CD4-positive, alpha-beta T cell (primary cell): ENCODE data around the gene GALNT18. TPM values are rescaled to one million over a fixed set of nuclear protein-coding genes. Genes with fewer than 3 reads are reported as not detected.

ENCODE experiments used
- ATAC-seq: fragments of 200-7000 bp; cut with Tn5 transposase; one replicate; pipeline ENCODE4 v1.10.0; 2022; ENCODE audit warnings: mild to moderate bottlenecking; ENCODE audit not compliant: poor library complexity
- CTCF ChIA-PET: fragments of 350-600 bp; sonication (Branson Sonifier 250); formaldehyde crosslinking; loops from one replicate; lab custom pipeline; 2021; ENCODE audit warnings: antibody characterized with exemption, inconsistent platforms; lab: Charles Lee
- POLR2A ChIA-PET: fragments of 350-600 bp; sonication (Branson Sonifier 250); formaldehyde crosslinking; loops from one replicate; lab custom pipeline; 2021; ENCODE audit warnings: antibody characterized with exemption, inconsistent platforms; lab: Charles Lee
- DNase-seq, 14 experiments: peaks; one replicate each; pipeline ENCODE4 v3.0.0-alpha.2; 2013 to 2020; ENCODE audit warnings: mixed read lengths in 2 of 14
- H3K27ac ChIP-seq, 2 donors: one replicate each; pipeline versions ENCODE4 v1.5.1 to v1.7.0; 2013; ENCODE audit warnings: low read length in 2 of 2, low read depth in 1 of 2, mild to moderate bottlenecking in 1 of 2
- H3K27me3 ChIP-seq, 2 experiments: 1 replicate in 1 of 2; 2 replicates in 1 of 2; pipeline versions ENCODE4 v1.6.1 to v1.7.0; 2013; ENCODE audit warnings: low read length in 2 of 2, control low read depth in 1 of 2, mild to moderate bottlenecking in 1 of 2, moderate library complexity in 1 of 2; ENCODE audit not compliant: insufficient read depth in 2 of 2, control insufficient read depth in 1 of 2
- H3K36me3 ChIP-seq: one replicate; pipeline ENCODE4 v1.6.1; 2013; ENCODE audit warnings: low read length, control low read depth; ENCODE audit not compliant: insufficient read depth
- H3K4me1 ChIP-seq: one replicate; pipeline ENCODE4 v1.6.1; 2013; ENCODE audit warnings: low read length, control low read depth; ENCODE audit not compliant: insufficient read depth
- H3K4me3 ChIP-seq: one replicate; pipeline ENCODE4 v1.5.1; 2013; ENCODE audit warnings: mild to moderate bottlenecking, low read length, moderate library complexity
- H3K9me3 ChIP-seq, 2 experiments: 1 replicate in 1 of 2; 2 replicates in 1 of 2; pipeline versions ENCODE4 v1.6.1 to v1.7.0; 2013; ENCODE audit warnings: low read length in 2 of 2, mild to moderate bottlenecking in 2 of 2, control low read depth in 1 of 2, moderate library complexity in 1 of 2; ENCODE audit not compliant: control insufficient read depth in 1 of 2, insufficient read depth in 1 of 2
- H3K27ac Mint-ChIP-seq: one replicate; pipeline ENCODE4 v1.8.0; 2020; ENCODE audit warnings: mixed read lengths
- H3K27me3 Mint-ChIP-seq: one replicate; pipeline ENCODE4 v1.8.0; 2021; ENCODE audit warnings: mixed read lengths
- H3K36me3 Mint-ChIP-seq: one replicate; pipeline ENCODE4 v1.8.0; 2021; ENCODE audit warnings: low read depth, mixed read lengths
- H3K4me1 Mint-ChIP-seq: one replicate; pipeline ENCODE4 v1.8.0; 2021; ENCODE audit warnings: low read depth, mixed read lengths
- H3K4me3 Mint-ChIP-seq: one replicate; pipeline ENCODE4 v1.8.0; 2020; ENCODE audit warnings: mild to moderate bottlenecking, mixed read lengths
- H3K9me3 Mint-ChIP-seq: one replicate; pipeline ENCODE4 v1.8.0; 2020; ENCODE audit warnings: mixed read lengths
- intact Hi-C, 2 experiments: fragments of 100-400 bp; cut with DNase I in 1 of 2; cut with micrococcal nuclease in 1 of 2; formaldehyde crosslinking; loops; one replicate each; pipeline versions ENCODE4 v1.15.1 to v1.9.0; 2023 to 2025; cut with DNase I, micrococcal nuclease
- total RNA-seq, 174 experiments: library from RNA in 2 of 174; stranded (reverse) in 2 of 174; gene quantifications; one replicate each; pipeline ENCODE4 v1.2.3 and lab custom pipeline; 2021 to 2026
- TF ChIP-seq, protein P1 (sequence below): fragments of 200-600 bp; IDR thresholded peaks from one replicate; pipeline ENCODE4 v1.8.0; 2022; ENCODE audit warnings: antibody characterized with exemption, mild to moderate bottlenecking

Gene GALNT18
- total RNA-seq, 2 experiments from 2014 or later: 0.08 TPM; not detected in 1

DNA sequence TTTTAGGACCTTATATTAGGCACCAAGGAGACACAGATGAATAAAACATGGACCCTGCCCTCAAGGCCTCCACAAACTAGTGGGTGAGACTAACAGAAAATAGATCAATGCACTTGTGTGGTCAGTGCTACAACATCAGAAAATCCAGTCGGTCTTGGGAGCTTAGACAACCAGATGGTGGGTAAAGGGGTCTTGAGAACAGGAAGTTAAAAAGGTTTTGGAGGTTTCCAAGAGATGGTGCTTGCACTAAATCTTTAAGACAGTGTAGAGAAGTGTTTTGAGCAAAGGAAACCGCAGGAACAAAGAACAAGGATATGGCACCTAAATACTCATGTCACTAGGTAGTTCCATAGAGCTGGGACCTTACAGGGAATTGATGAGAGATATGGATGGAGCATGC lies 56.2 kb downstream of the GALNT18 start:
- Histone ChIP-seq H3K4me1 (no peaks in the 10 kb centered on the region), H3K27me3 (no peaks in the 10 kb centered on the region), H3K4me3 (no peak overlapping the region), H3K36me3 (no peaks in the 10 kb centered on the region), H3K27ac (no peak overlapping the region), H3K9me3 (no peaks in the 10 kb centered on the region)
- ATAC-seq (no peak), DNase-seq (no peak)
- Mint-ChIP-seq H3K36me3 (no peaks in the 10 kb centered on the region), H3K27me3 (peaks cover 10% of the 10 kb centered on the region), H3K9me3 (no peaks in the 10 kb centered on the region), H3K27ac (no peak overlapping the region), H3K4me1 (no peaks in the 10 kb centered on the region), H3K4me3 (no peak overlapping the region)
- TF ChIP-seq, protein P1, sequence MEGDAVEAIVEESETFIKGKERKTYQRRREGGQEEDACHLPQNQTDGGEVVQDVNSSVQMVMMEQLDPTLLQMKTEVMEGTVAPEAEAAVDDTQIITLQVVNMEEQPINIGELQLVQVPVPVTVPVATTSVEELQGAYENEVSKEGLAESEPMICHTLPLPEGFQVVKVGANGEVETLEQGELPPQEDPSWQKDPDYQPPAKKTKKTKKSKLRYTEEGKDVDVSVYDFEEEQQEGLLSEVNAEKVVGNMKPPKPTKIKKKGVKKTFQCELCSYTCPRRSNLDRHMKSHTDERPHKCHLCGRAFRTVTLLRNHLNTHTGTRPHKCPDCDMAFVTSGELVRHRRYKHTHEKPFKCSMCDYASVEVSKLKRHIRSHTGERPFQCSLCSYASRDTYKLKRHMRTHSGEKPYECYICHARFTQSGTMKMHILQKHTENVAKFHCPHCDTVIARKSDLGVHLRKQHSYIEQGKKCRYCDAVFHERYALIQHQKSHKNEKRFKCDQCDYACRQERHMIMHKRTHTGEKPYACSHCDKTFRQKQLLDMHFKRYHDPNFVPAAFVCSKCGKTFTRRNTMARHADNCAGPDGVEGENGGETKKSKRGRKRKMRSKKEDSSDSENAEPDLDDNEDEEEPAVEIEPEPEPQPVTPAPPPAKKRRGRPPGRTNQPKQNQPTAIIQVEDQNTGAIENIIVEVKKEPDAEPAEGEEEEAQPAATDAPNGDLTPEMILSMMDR: no peak
- ChIA-PET POLR2A (no interaction called here), CTCF (no interaction called here)
- intact Hi-C loops: no loop called here

DNA sequence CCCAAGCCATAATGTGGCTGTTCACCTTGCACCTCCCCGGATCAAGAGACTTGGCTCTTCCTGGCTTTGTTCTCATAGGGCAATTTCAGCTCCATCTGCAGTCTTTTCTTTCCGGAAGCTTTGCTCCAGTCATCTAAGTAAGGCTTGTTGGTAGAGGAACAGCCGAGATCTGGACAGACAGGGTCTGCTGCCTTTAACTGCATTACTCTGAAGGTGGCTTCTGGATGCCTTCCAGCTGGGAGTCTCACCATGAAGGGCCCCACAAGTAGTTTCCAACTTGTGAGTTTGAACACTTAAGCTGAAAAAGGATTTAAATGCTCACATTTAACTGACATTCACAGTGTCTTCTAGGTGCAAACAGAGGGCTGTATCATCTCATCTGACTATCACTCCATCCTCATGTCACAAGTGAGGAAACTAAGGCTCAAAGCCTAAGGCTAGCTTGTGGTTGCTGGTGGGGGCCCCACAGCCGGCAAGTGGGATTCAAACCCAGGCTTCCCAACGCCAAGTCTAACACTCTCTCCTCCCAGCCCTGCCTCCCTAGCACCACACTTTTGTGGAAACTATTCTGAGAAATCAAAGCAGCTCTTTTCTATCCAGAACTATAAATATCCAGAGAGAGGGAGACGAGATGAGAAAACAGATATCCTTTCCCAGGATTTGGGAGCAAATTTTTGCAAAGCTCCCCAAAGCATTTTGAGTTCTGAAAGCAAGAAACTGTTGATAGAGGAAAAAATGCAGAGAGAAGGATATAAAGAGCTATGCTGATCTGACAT lies 58.4 kb downstream of the GALNT18 start:
- CTCF ChIA-PET: no interaction called here

DNA sequence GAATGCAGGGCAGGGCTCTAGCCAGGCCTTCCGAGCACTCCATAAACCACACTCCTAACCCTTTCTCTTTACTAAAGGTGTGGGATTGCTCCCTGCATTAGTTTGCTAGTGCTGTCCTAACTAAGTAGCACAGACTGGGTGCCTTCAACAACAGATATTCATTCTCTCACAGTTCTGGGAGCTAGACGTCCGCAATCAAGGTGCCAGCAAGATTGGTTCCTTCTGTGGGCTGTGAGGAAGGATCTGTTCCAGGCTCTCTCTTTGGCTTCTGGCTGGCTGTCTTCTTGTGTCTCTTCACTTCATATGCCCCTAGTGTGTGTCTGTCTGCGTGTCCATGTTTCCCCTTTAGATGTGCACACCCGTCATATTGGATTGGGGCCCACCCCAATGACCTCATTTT lies 59.8 kb downstream of the GALNT18 start:
- no peaks in the 10 kb centered on the region for H3K4me1 ChIP-seq
- peaks cover 4% of the 10 kb centered on the region for H3K27me3 Mint-ChIP-seq
- H3K9me3 Mint-ChIP-seq: no peaks in the 10 kb centered on the region
- H3K27ac Mint-ChIP-seq: no peak overlapping the region
- no peak overlapping the region for H3K27ac ChIP-seq
- CTCF ChIA-PET: no interaction called here
- POLR2A ChIA-PET: no interaction called here
- DNase-seq: no peak
- ATAC-seq: no peak
- no peaks in the 10 kb centered on the region for H3K36me3 ChIP-seq
- TF ChIP-seq, protein P1: no peak
- H3K36me3 Mint-ChIP-seq: no peaks in the 10 kb centered on the region
- intact Hi-C loops: no loop called here
- H3K27me3 ChIP-seq: no peaks in the 10 kb centered on the region
- H3K9me3 ChIP-seq: no peaks in the 10 kb centered on the region
- H3K4me1 Mint-ChIP-seq: no peaks in the 10 kb centered on the region
- H3K4me3 ChIP-seq: no peak overlapping the region
- no peak overlapping the region for H3K4me3 Mint-ChIP-seq

More for the DNA sequence above, 58.4 kb downstream of the GALNT18 start:
- no peak overlapping the region for H3K27ac ChIP-seq
- no peaks in the 10 kb centered on the region for H3K36me3 Mint-ChIP-seq
- no peaks in the 10 kb centered on the region for H3K9me3 ChIP-seq
- no peak overlapping the region for H3K27ac Mint-ChIP-seq
- TF ChIP-seq, protein P1: no peak
- DNase-seq: no peak
- no peak overlapping the region for H3K4me3 Mint-ChIP-seq
- no peaks in the 10 kb centered on the region for H3K36me3 ChIP-seq
- no peaks in the 10 kb centered on the region for H3K9me3 Mint-ChIP-seq
- H3K4me1 Mint-ChIP-seq: no peaks in the 10 kb centered on the region
- no peaks in the 10 kb centered on the region for H3K27me3 ChIP-seq
- intact Hi-C loops: no loop called here
- peaks cover 4% of the 10 kb centered on the region for H3K27me3 Mint-ChIP-seq
- H3K4me3 ChIP-seq: no peak overlapping the region
- no peaks in the 10 kb centered on the region for H3K4me1 ChIP-seq
- ATAC-seq: no peak
- POLR2A ChIA-PET: no interaction called here
